B cell (primary cell): ENCODE measurements around the gene GLOD5. TPM values are rescaled to one million over a fixed set of nuclear protein-coding genes. Genes with fewer than 3 reads are reported as not detected.

ENCODE experiments used
- ATAC-seq: fragments of 200-7000 bp; cut with Tn5 transposase; one replicate; pipeline ENCODE4 v1.10.0; 2021; ENCODE audit warnings: low read depth, mild to moderate bottlenecking, moderate number of reproducible peaks, moderate library complexity
- CTCF ChIA-PET: fragments of 350-600 bp; sonication (Branson Sonifier 250); formaldehyde crosslinking; loops from one replicate; lab custom pipeline; 2021; ENCODE audit warnings: antibody characterized with exemption, inconsistent platforms; lab: Charles Lee
- POLR2A ChIA-PET: fragments of 350-600 bp; sonication (Branson Sonifier 250); formaldehyde crosslinking; loops from one replicate; lab custom pipeline; 2021; ENCODE audit warnings: antibody characterized with exemption; lab: Charles Lee
- DNase-seq: peaks from one replicate; pipeline ENCODE4 v3.0.0; 2013
- H2AFZ ChIP-seq: 2 replicates; pipeline ENCODE4 v1.6.1; 2012; ENCODE audit warnings: mild to moderate bottlenecking, low read depth, low read length; ENCODE audit not compliant: insufficient read depth, poor library complexity, severe bottlenecking
- H3K27ac ChIP-seq, 2 donors: 1 replicate in 1 of 2; 2 replicates in 1 of 2; pipeline ENCODE4 v1.5.1; 2012 to 2013; ENCODE audit warnings: low read length in 2 of 2, mild to moderate bottlenecking in 2 of 2, moderate library complexity in 1 of 2
- H3K27me3 ChIP-seq, 4 experiments: fragments of 200-600 bp in 1 of 4; sonication (generic) in 1 of 4; replicated peaks in 1 of 4; 1 replicate in 2 of 4; 2 replicates in 2 of 4; pipeline versions ENCODE4 v1.6.1 to v1.7.0; 2013 to 2016; ENCODE audit warnings: low read length in 3 of 4, mild to moderate bottlenecking in 2 of 4, mixed read lengths in 1 of 4, moderate library complexity in 1 of 4; ENCODE audit not compliant: insufficient read depth in 4 of 4, control insufficient read depth in 3 of 4; ENCODE audit errors: control extremely low read depth in 1 of 4
- H3K36me3 ChIP-seq, 2 experiments: replicated peaks in 1 of 2; 1 replicate in 1 of 2; 2 replicates in 1 of 2; pipeline versions ENCODE4 v1.6.1 to v1.7.1; 2013; ENCODE audit warnings: low read length in 1 of 2; ENCODE audit not compliant: insufficient read depth in 2 of 2, control insufficient read depth in 1 of 2; ENCODE audit errors: control extremely low read depth in 1 of 2, extremely low read depth in 1 of 2
- H3K4me1 ChIP-seq, 2 donors: fragments of 200-600 bp in 1 of 2; sonication (generic) in 1 of 2; 1 replicate in 1 of 2; 2 replicates in 1 of 2; pipeline versions ENCODE4 v1.5.1 to v1.6.1; 2013 to 2017; ENCODE audit warnings: low read length in 2 of 2; ENCODE audit not compliant: control insufficient read depth in 2 of 2, insufficient read depth in 2 of 2
- H3K4me2 ChIP-seq: replicated peaks from 2 replicates; pipeline ENCODE3; 2012; ENCODE audit warnings: mild to moderate bottlenecking, low read depth, low read length; ENCODE audit not compliant: poor library complexity, severe bottlenecking
- H3K4me3 ChIP-seq, 5 experiments: fragments of 200-600 bp in 1 of 5; sonication (generic) in 1 of 5; 1 replicate in 3 of 5; 2 replicates in 2 of 5; pipeline versions ENCODE4 v1.5.1 to v1.7.0; 2011 to 2016; ENCODE audit warnings: low read length in 4 of 5, mild to moderate bottlenecking in 4 of 5, low read depth in 2 of 5, control low read depth in 1 of 5, moderate library complexity in 1 of 5; ENCODE audit not compliant: insufficient read depth in 1 of 5; ENCODE audit errors: control extremely low read depth in 1 of 5, extremely low read depth in 1 of 5
- H3K79me2 ChIP-seq: fragments of 200-600 bp; sonication (generic); one replicate; pipeline ENCODE4 v1.6.0; 2016; ENCODE audit warnings: low read length; ENCODE audit not compliant: control insufficient read depth, insufficient read depth
- H3K9ac ChIP-seq: fragments of 200-600 bp; sonication (generic); 2 replicates; pipeline ENCODE4 v1.6.1; 2017; ENCODE audit warnings: mild to moderate bottlenecking, low read length, moderate library complexity
- H3K9me3 ChIP-seq, 3 donors: one replicate each; pipeline versions ENCODE4 v1.6.1 to v1.7.1; 2013; ENCODE audit warnings: low read length in 2 of 3; ENCODE audit not compliant: control insufficient read depth in 2 of 3, insufficient read depth in 1 of 3; ENCODE audit errors: control extremely low read depth in 1 of 3
- H4K20me1 ChIP-seq: 2 replicates; pipeline ENCODE4 v1.6.0; 2012; ENCODE audit warnings: mild to moderate bottlenecking, low read length; ENCODE audit not compliant: insufficient read depth, control insufficient read depth, poor library complexity, severe bottlenecking
- H3K27ac Mint-ChIP-seq: one replicate; pipeline ENCODE4 v1.8.0; 2021; ENCODE audit warnings: mixed read lengths
- H3K27me3 Mint-ChIP-seq: one replicate; pipeline ENCODE4 v1.8.0; 2021; ENCODE audit warnings: mixed read lengths
- H3K4me1 Mint-ChIP-seq: one replicate; pipeline ENCODE4 v1.8.0; 2021; ENCODE audit warnings: mixed read lengths
- H3K4me3 Mint-ChIP-seq: one replicate; pipeline ENCODE4 v1.8.0; 2021; ENCODE audit warnings: mixed read lengths
- H3K9me3 Mint-ChIP-seq: one replicate; pipeline ENCODE4 v1.8.0; 2022; ENCODE audit warnings: mixed read lengths; ENCODE audit not compliant: insufficient read depth
- EZH2 ChIP-seq: IDR thresholded peaks from 2 replicates; pipeline ENCODE4 v1.6.1; 2012; ENCODE audit warnings: borderline replicate concordance, low read depth, mild to moderate bottlenecking, moderate library complexity, low read length; ENCODE audit not compliant: insufficient read depth, poor library complexity, severe bottlenecking
- WGBS: methylation state at CpG from one replicate; pipeline ENCODE4 v1.1.5; 2013; ENCODE audit warnings: missing lambda C conversion rate; ENCODE audit not compliant: insufficient coverage; 5-methylcytosine and 5-hydroxymethylcytosine counted together
- intact Hi-C: fragments of 100-400 bp; cut with micrococcal nuclease; formaldehyde crosslinking; loops from one replicate; pipeline ENCODE4 v1.10.0; 2022
- polyA plus RNA-seq: library from polyadenylated mRNA; depleted of rRNA; stranded (reverse); fragments of >200 nt; gene quantifications from 2 replicates; pipeline ENCODE4 v1.2.3, GENCODE V29; 2012
- total RNA-seq, 2 donors: library from RNA; stranded (reverse); fragments of 120-200 nt in 1 of 2; gene quantifications; 1 replicate in 1 of 2; 2 replicates in 1 of 2; pipeline versions ENCODE4 v1.2.3 to v1.2.4, GENCODE V29; 2013 to 2022
- TF ChIP-seq, protein P1 (sequence below): fragments of 200-600 bp; IDR thresholded peaks from one replicate; pipeline ENCODE4 v1.8.0; 2022; ENCODE audit warnings: antibody characterized with exemption, mild to moderate bottlenecking

The GLOD5 gene
- total and polyA plus RNA-seq, 2 donors (not counting 1 experiment from before 2014, with no cell fraction given): not detected

DNA sequence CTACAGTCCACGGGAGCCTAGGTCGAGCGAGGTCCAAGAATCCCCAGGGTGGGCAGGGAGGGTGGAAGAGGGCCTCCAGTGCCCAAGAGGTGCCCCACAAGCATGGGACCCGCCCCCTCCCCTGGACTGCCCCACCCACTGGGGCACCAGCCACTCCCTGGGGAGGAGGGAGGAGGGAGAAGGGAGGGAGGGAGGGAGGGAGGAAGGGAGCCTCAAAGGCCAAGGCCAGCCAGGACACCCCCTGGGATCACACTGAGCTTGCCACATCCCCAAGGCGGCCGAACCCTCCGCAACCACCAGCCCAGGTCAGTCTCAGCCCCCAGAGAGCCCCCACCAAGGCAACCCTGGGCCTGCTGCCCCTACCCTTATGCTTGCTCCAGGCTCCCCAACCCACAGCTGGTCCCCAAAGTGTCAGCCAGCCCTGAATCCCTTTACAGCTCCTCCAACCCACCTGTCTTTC is 24.8 kb downstream of the GLOD5 start, which contains the start of gene GATA1:
Gene GATA1 (plus strand): TSS at position 250 of the 460 bp plus-strand sequence. CDS start 4,520 bp downstream, outside the sequence.
- H3K36me3 ChIP-seq: no peaks in the 10 kb centered on the region
- no peak within 1 kb of the TSS for H3K4me2 ChIP-seq
- no peak within 1 kb of the TSS for H2AFZ ChIP-seq
- POLR2A ChIA-PET: no interaction called here
- H3K4me3 ChIP-seq: no peak within 1 kb of the TSS
- Mint-ChIP-seq H3K9me3 (no peaks in the 10 kb centered on the region), H3K27ac (no peak within 1 kb of the TSS), H3K27me3 (peaks cover 12% of the 10 kb centered on the region), H3K4me3 (no peak within 1 kb of the TSS), H3K4me1 (no peaks in the 10 kb centered on the region)
- no peaks in the 10 kb centered on the region for H3K9me3 ChIP-seq
- no peak within 1 kb of the TSS for H3K9ac ChIP-seq
- 87% methylated on average over 3 of the region's 7 CpGs for WGBS
- no peaks in the 10 kb centered on the region for H3K27me3 ChIP-seq
- no peaks in the 10 kb centered on the region for H3K4me1 ChIP-seq
- CTCF ChIA-PET: no interaction called here
- H4K20me1 ChIP-seq: no peaks in the 10 kb centered on the region
- ATAC-seq (no peak), DNase-seq (no peak)
- no peak within 1 kb of the TSS for H3K27ac ChIP-seq
- no peaks in the 10 kb centered on the region for H3K79me2 ChIP-seq
- intact Hi-C loops: no loop called here
- TF ChIP-seq, protein P1, sequence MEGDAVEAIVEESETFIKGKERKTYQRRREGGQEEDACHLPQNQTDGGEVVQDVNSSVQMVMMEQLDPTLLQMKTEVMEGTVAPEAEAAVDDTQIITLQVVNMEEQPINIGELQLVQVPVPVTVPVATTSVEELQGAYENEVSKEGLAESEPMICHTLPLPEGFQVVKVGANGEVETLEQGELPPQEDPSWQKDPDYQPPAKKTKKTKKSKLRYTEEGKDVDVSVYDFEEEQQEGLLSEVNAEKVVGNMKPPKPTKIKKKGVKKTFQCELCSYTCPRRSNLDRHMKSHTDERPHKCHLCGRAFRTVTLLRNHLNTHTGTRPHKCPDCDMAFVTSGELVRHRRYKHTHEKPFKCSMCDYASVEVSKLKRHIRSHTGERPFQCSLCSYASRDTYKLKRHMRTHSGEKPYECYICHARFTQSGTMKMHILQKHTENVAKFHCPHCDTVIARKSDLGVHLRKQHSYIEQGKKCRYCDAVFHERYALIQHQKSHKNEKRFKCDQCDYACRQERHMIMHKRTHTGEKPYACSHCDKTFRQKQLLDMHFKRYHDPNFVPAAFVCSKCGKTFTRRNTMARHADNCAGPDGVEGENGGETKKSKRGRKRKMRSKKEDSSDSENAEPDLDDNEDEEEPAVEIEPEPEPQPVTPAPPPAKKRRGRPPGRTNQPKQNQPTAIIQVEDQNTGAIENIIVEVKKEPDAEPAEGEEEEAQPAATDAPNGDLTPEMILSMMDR: no peak
- no peak for TF ChIP-seq EZH2

DNA sequence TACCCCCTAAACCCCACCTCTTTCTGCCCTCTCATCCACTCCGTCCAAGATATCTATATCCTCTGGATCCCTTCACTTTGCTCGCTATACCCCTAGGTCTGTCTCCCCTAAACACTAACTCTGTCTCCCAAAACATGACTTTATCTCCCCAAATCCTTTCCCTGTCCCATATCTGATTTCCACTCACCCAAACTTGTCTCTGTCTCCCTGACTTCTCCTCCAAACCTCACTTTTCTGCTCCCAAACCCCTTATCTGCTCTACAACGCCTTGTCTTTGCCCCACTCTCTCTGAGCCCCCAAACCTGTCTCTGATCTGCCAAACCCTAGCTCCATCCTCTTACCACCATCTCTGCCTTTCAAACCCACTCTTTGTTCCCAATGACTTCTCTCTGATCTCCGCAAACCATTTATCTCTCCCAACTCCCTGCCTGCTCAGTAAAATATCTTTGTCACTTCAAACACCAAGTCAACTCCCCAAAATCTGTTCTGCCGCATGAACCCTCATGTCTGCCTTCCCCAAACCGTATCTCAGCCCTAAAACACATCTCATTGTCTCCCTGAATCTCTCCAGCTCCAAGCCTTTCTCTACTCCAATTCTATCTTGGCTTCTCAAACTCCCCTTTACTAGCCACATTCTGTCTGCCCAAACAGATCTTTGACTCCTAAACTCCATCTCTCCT is 25.4 kb downstream of the GLOD5 start:
- H3K27me3 Mint-ChIP-seq: peaks cover 12% of the 10 kb centered on the region
- H3K4me3 Mint-ChIP-seq: no peak overlapping the region
- ATAC-seq (no peak), DNase-seq (no peak)
- no peaks in the 10 kb centered on the region for H3K27me3 ChIP-seq
- H2AFZ ChIP-seq: no peak overlapping the region
- H3K4me1 ChIP-seq: no peaks in the 10 kb centered on the region
- H3K27ac Mint-ChIP-seq: no peak overlapping the region
- CTCF ChIA-PET: no interaction called here
- H3K27ac ChIP-seq: no peak overlapping the region
- 85% methylated on average over 6 of the region's 6 CpGs for WGBS
- POLR2A ChIA-PET: no interaction called here
- TF ChIP-seq, protein P1: no peak
- no peak for TF ChIP-seq EZH2
- no peak overlapping the region for H3K4me2 ChIP-seq
- no peak overlapping the region for H3K4me3 ChIP-seq
- no peaks in the 10 kb centered on the region for H3K36me3 ChIP-seq
- intact Hi-C loops: no loop called here
- H3K4me1 Mint-ChIP-seq: no peaks in the 10 kb centered on the region
- no peaks in the 10 kb centered on the region for H3K9me3 Mint-ChIP-seq
- H4K20me1 ChIP-seq: no peaks in the 10 kb centered on the region
- no peak overlapping the region for H3K9ac ChIP-seq
- H3K9me3 ChIP-seq: no peaks in the 10 kb centered on the region
- no peaks in the 10 kb centered on the region for H3K79me2 ChIP-seq
